ENCODE data around the gene MVB12B. TPM values are rescaled to one million over a fixed set of nuclear protein-coding genes. Genes with fewer than 3 reads are reported as not detected.
A peak's percentile ranks its signal among the peaks of the same experiment; 100 is the strongest.

MVB12B gene
- total RNA-seq, 1 donor from 2014 or later: 12.8 TPM

GRCh38 chr9:126474206-126474765, 147.7 kb downstream of the MVB12B start:
- peak; percentile 64 for DNase-seq (ENCODE audit: low read depth)
- Mint-ChIP-seq H3K36me3 (ENCODE audit: low read depth, unreplicated experiment) (peaks cover 5% of the 10 kb centered on the region), H3K4me3 (ENCODE audit: unreplicated experiment) (peak overlapping the region; percentile 60), H3K9me3 (ENCODE audit: unreplicated experiment) (no peaks in the 10 kb centered on the region), H3K4me1 (ENCODE audit: low read depth, unreplicated experiment) (peaks cover 26% of the 10 kb centered on the region), H3K27ac (ENCODE audit: unreplicated experiment) (peak overlapping the region; percentile 78), H3K27me3 (ENCODE audit: low read depth, unreplicated experiment) (peaks cover 1% of the 10 kb centered on the region)
- Histone ChIP-seq H3K27ac (ENCODE audit: low read depth, low read length) (peak overlapping the region; percentile 99), H3K27me3 (ENCODE audit: insufficient read depth, low read length) (no peaks in the 10 kb centered on the region), H3K36me3 (ENCODE audit: insufficient read depth, low read length) (no peaks in the 10 kb centered on the region), H3K79me2 (ENCODE audit: insufficient read depth, low read length) (no peaks in the 10 kb centered on the region), H3K4me3 (ENCODE audit: insufficient read depth, low read depth, low read length) (peak overlapping the region; percentile 41), H4K20me1 (ENCODE audit: insufficient read depth, low read length) (no peaks in the 10 kb centered on the region), H3K9me3 (ENCODE audit: insufficient read depth, low read depth, low read length) (no peaks in the 10 kb centered on the region), H2AFZ (ENCODE audit: low read depth, low read length) (peak overlapping the region; percentile 40), H3K4me1 (ENCODE audit: insufficient read depth, low read length) (peaks cover 38% of the 10 kb centered on the region), H3K9ac (ENCODE audit: low read length) (peak overlapping the region; percentile 85), H3K4me2 (ENCODE audit: low read length) (peak overlapping the region; percentile 82)
- FAIRE-seq: peak; percentile 62
- TF ChIP-seq CTCF (IDR thresholded peaks at IDR 0.05; ENCODE audit: insufficient read depth, low read depth, low read length): no peak
- TF ChIP-seq EZH2 (IDR thresholded peaks at IDR 0.05; ENCODE audit: insufficient read depth, low read length): no peak

DNA sequence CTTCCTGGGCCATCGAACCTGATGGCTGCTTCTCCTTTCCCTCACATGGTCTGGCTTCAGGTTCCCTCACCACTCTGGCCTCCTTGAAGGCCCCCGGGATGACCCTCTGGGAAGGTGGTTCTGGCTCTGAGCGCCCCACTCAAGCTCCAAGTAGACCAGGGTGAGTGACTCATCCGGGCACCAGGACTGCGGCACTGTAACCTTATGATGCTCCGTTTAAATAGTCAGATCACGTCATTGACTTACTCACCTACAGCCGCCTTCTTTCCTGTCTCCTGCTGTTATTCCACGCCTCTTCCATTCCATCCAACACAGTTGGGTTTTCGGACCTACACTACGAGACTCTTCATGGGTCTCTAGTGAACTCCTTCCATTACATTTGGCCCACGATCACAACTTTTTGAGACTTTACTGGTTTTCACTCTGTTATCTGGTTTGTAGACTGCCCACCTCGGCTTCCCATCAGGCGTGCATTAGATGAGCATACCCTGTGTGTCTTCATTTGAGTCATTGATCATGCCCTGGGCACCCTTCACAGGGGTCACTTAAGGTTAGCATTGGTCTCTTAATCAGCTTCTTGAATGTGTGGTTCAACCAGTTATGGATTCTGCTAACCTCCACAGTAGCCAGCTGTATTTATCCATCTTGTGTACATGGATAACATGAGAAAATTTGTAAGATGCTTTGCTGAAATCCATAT, 148.3 kb downstream of the MVB12B start:
- no peak overlapping the region for H3K4me3 Mint-ChIP-seq (ENCODE audit: unreplicated experiment)
- Histone ChIP-seq H3K9ac (ENCODE audit: low read length) (peak overlapping the region; percentile 85), H3K4me2 (ENCODE audit: low read length) (peak overlapping the region; percentile 82), H3K27ac (ENCODE audit: low read depth, low read length) (peak overlapping the region; percentile 99), H3K36me3 (ENCODE audit: insufficient read depth, low read length) (no peaks in the 10 kb centered on the region), H3K27me3 (ENCODE audit: insufficient read depth, low read length) (no peaks in the 10 kb centered on the region), H3K4me3 (ENCODE audit: insufficient read depth, low read depth, low read length) (peak overlapping the region; percentile 41), H2AFZ (ENCODE audit: low read depth, low read length) (peak overlapping the region; percentile 40), H4K20me1 (ENCODE audit: insufficient read depth, low read length) (no peaks in the 10 kb centered on the region), H3K9me3 (ENCODE audit: insufficient read depth, low read depth, low read length) (no peaks in the 10 kb centered on the region), H3K79me2 (ENCODE audit: insufficient read depth, low read length) (no peaks in the 10 kb centered on the region), H3K4me1 (ENCODE audit: insufficient read depth, low read length) (peaks cover 38% of the 10 kb centered on the region)
- peaks cover 26% of the 10 kb centered on the region for H3K4me1 Mint-ChIP-seq (ENCODE audit: low read depth, unreplicated experiment)
- H3K27me3 Mint-ChIP-seq (ENCODE audit: low read depth, unreplicated experiment): peaks cover 7% of the 10 kb centered on the region
- DNase-seq (ENCODE audit: low read depth) (peak; percentile 95), FAIRE-seq (no peak)
- H3K36me3 Mint-ChIP-seq (ENCODE audit: low read depth, unreplicated experiment): peaks cover 5% of the 10 kb centered on the region
- H3K9me3 Mint-ChIP-seq (ENCODE audit: unreplicated experiment): no peaks in the 10 kb centered on the region
- no peak overlapping the region for H3K27ac Mint-ChIP-seq (ENCODE audit: unreplicated experiment)
- TF ChIP-seq CTCF (IDR thresholded peaks at IDR 0.05; ENCODE audit: insufficient read depth, low read depth, low read length): no peak
- TF ChIP-seq EZH2 (IDR thresholded peaks at IDR 0.05; ENCODE audit: insufficient read depth, low read length): no peak

Data from astrocyte (in vitro differentiated cells and primary cell).